Neural progenitor cell (in vitro differentiated cells): ENCODE measurements around the gene POT1.

Experiments used
- CTCF ChIP-seq: fragments of 200-600 bp; sonication (generic); IDR thresholded peaks from 2 replicates; pipeline ENCODE4 v1.5.1; 2017; ENCODE audit warnings: antibody characterized with exemption, mild to moderate bottlenecking
- EZH2 ChIP-seq: fragments of 200-600 bp; sonication (generic); IDR thresholded peaks from 2 replicates; pipeline ENCODE4 v1.6.1; 2017; ENCODE audit warnings: antibody characterized with exemption, mild to moderate bottlenecking, moderate library complexity

GRCh38 chr7:124792002-124792401, 137.6 kb downstream of the POT1 start:
- TF ChIP-seq CTCF (no peak), EZH2 (no peak)
